ENCODE data around the gene NINL. TPM values are rescaled to one million over a fixed set of nuclear protein-coding genes. Genes with fewer than 3 reads are reported as not detected.
A peak's percentile ranks its signal among the peaks of the same experiment; 100 is the strongest.

NINL gene
- total and polyA plus RNA-seq, 10 donors: 3.1 to 16.1 (median 8.1) TPM

DNA sequence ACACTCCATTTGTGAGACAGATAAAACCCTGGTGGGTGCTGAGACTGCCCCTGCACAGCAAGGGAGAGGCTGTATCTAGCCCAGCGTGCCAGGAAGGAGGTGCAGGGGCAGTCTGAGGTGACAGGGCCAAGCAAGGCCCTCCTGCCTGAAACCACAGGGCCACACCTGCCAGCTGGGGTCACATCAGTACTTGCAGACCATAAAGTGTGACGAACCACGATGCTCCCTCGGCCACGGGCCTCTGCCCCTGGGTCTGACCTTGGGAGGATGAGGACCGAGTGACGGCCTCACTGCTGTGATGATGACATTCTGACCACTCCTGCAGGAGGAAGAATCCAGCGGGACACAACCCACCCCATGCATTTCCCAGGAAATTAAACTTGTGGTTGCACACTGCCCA lies 75.1 kb downstream of the NINL start:
- H3K9me3 ChIP-seq: peaks cover 10 to 31% (median 25%) of the 10 kb centered on the region in 8 donors
- peaks cover 0 to 61% (median 6%) of the 10 kb centered on the region in 6 donors for H3K36me3 ChIP-seq
- H3K27me3 ChIP-seq (replicated peaks in 1 of 7): no peaks in the 10 kb centered on the region
- DNase-seq: no peak
- intact Hi-C loops (cut with DNase I; ENCODE audit: low total_unique reads): no loop called here
- no peak overlapping the region for H3K4me3 ChIP-seq
- TF ChIP-seq POLR2AphosphoS5 (IDR thresholded peaks at IDR 0.05) (no peak), POLR2A (IDR thresholded peaks at IDR 0.05) (no peak)
- TF ChIP-seq, protein P1, sequence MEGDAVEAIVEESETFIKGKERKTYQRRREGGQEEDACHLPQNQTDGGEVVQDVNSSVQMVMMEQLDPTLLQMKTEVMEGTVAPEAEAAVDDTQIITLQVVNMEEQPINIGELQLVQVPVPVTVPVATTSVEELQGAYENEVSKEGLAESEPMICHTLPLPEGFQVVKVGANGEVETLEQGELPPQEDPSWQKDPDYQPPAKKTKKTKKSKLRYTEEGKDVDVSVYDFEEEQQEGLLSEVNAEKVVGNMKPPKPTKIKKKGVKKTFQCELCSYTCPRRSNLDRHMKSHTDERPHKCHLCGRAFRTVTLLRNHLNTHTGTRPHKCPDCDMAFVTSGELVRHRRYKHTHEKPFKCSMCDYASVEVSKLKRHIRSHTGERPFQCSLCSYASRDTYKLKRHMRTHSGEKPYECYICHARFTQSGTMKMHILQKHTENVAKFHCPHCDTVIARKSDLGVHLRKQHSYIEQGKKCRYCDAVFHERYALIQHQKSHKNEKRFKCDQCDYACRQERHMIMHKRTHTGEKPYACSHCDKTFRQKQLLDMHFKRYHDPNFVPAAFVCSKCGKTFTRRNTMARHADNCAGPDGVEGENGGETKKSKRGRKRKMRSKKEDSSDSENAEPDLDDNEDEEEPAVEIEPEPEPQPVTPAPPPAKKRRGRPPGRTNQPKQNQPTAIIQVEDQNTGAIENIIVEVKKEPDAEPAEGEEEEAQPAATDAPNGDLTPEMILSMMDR (IDR thresholded peaks at IDR 0.05 in 8 of 11, conservative IDR thresholded peaks at IDR 0.05 in 3 of 11): no peak
- no peak overlapping the region for H3K27ac ChIP-seq
- WGBS, 5 donors: 71 to 87% (median 75%) methylated on average over 4 to 8 of the region's 8 CpGs
- peaks cover 0 to 7% (median 0%) of the 10 kb centered on the region in 6 donors for H3K4me1 ChIP-seq

DNA sequence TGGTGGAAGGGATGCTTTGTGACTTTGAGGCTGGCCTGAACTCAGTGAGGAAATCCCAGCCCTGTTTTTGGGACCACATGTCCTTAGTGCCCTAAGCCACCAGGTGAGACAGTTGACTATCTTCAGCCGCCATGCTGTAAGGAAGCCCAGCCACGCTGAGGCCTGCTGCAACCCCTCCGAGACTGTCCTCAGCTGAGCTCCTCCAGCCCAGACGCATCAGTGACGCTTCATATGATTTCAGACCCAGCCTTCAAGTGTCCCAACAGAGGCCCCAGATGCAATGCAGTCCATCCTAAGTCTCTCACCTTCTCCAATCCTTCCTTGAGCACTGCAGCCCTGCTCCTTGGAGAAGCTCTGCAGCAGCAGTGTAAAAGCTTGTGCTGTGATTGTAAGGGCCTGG lies 76.2 kb downstream of the NINL start:
- intact Hi-C loops (cut with DNase I; ENCODE audit: low total_unique reads): no loop called here
- Histone ChIP-seq H3K36me3 (peaks cover 0 to 58% (median 8%) of the 10 kb centered on the region in 6 donors), H3K27ac (no peak overlapping the region), H3K4me1 (peaks cover 0 to 7% (median 0%) of the 10 kb centered on the region in 6 donors), H3K9me3 (peaks cover 2 to 19% (median 13%) of the 10 kb centered on the region in 8 donors), H3K4me3 (no peak overlapping the region), H3K27me3 (replicated peaks in 1 of 7) (no peaks in the 10 kb centered on the region)
- TF ChIP-seq, protein P1 (IDR thresholded peaks at IDR 0.05 in 8 of 11, conservative IDR thresholded peaks at IDR 0.05 in 3 of 11): no peak
- TF ChIP-seq POLR2A (IDR thresholded peaks at IDR 0.05) (no peak), POLR2AphosphoS5 (IDR thresholded peaks at IDR 0.05) (no peak)
- 95 to 98% (median 96%) methylated on average over 5 of the region's 5 CpGs for WGBS, 5 donors
- no peak for DNase-seq

GRCh38 chr20:25508083-25508770 lies 77.1 kb downstream of the NINL start:
- Histone ChIP-seq H3K4me3 (no peak overlapping the region), H3K36me3 (peaks cover 0 to 59% (median 8%) of the 10 kb centered on the region in 6 donors), H3K27ac (peak overlapping the region in 5 of 8 donors; percentile 18 to 43 (median 26)), H3K4me1 (peaks cover 0 to 7% (median 0%) of the 10 kb centered on the region in 6 donors), H3K27me3 (replicated peaks in 1 of 7) (no peaks in the 10 kb centered on the region), H3K9me3 (peaks cover 0 to 11% (median 5%) of the 10 kb centered on the region in 8 donors)
- intact Hi-C loops (cut with DNase I; ENCODE audit: low total_unique reads): no loop called here
- 83 to 85% (median 85%) methylated on average over 9 to 10 of the region's 10 CpGs for WGBS, 5 donors
- no peak for DNase-seq
- TF ChIP-seq POLR2A (IDR thresholded peaks at IDR 0.05) (no peak), POLR2AphosphoS5 (IDR thresholded peaks at IDR 0.05) (peak in 2 of 3 donors; percentile 25 to 26)
- TF ChIP-seq, protein P1 (IDR thresholded peaks at IDR 0.05 in 8 of 11, conservative IDR thresholded peaks at IDR 0.05 in 3 of 11): no peak

- H3K27me3 ChIP-seq (replicated peaks in 1 of 7): no peaks in the 10 kb centered on the region
- no peak for DNase-seq
- no peak overlapping the region for H3K4me3 ChIP-seq
- H3K4me1 ChIP-seq: peaks cover 0 to 7% (median 0%) of the 10 kb centered on the region in 6 donors
- TF ChIP-seq POLR2A (IDR thresholded peaks at IDR 0.05) (no peak), POLR2AphosphoS5 (IDR thresholded peaks at IDR 0.05) (no peak)
- H3K27ac ChIP-seq: peak overlapping the region in 3 of 8 donors; percentile 20 to 43 (median 39)
- intact Hi-C loops (cut with DNase I; ENCODE audit: low total_unique reads): no loop called here
- H3K36me3 ChIP-seq: peaks cover 0 to 60% (median 8%) of the 10 kb centered on the region in 6 donors
- H3K9me3 ChIP-seq: peaks cover 0 to 4% (median 0%) of the 10 kb centered on the region in 8 donors
- 65 to 79% (median 76%) methylated on average over 8 of the region's 8 CpGs for WGBS, 5 donors
These were observed 77.8 kb downstream of the NINL start for GRCh38 chr20:25507385-25508082.

Data from spleen (tissue), 11 donors.